Glutamatergic neuron (in vitro differentiated cells): ENCODE results near the gene PHF24. TPM values are rescaled to one million over a fixed set of nuclear protein-coding genes. Genes with fewer than 3 reads are reported as not detected.

Experiments
- DNase-seq: peaks from one replicate; pipeline ENCODE4 v3.0.0; 2022
- H3K27ac Mint-ChIP-seq: one replicate; pipeline ENCODE4 v1.8.0; 2020; ENCODE audit warnings: mild to moderate bottlenecking, mixed read lengths, inconsistent platforms; ENCODE audit not compliant: unreplicated experiment
- H3K27me3 Mint-ChIP-seq: one replicate; pipeline ENCODE4 v1.8.0; 2020; ENCODE audit warnings: mild to moderate bottlenecking, moderate library complexity, mixed read lengths, inconsistent platforms; ENCODE audit not compliant: unreplicated experiment
- H3K36me3 Mint-ChIP-seq: one replicate; pipeline ENCODE4 v1.8.0; 2020; ENCODE audit warnings: mild to moderate bottlenecking, mixed read lengths, inconsistent platforms; ENCODE audit not compliant: unreplicated experiment
- H3K4me1 Mint-ChIP-seq: one replicate; pipeline ENCODE4 v1.8.0; 2020; ENCODE audit warnings: mild to moderate bottlenecking, low read depth, mixed read lengths, inconsistent platforms; ENCODE audit not compliant: unreplicated experiment
- H3K4me3 Mint-ChIP-seq: one replicate; pipeline ENCODE4 v1.8.0; 2020; ENCODE audit warnings: mild to moderate bottlenecking, mixed read lengths, inconsistent platforms; ENCODE audit not compliant: unreplicated experiment
- H3K9me3 Mint-ChIP-seq: one replicate; pipeline ENCODE4 v1.8.0; 2020; ENCODE audit warnings: mild to moderate bottlenecking, moderate library complexity, mixed read lengths, inconsistent platforms; ENCODE audit not compliant: unreplicated experiment
- CTCF ChIP-seq: fragments of 200-600 bp; sonication (generic); IDR thresholded peaks from one replicate; pipeline ENCODE4 v1.5.0; 2021; ENCODE audit not compliant: partially characterized antibody, unreplicated experiment
- total RNA-seq: library from RNA; stranded (reverse); fragmentation: NEBNext Ultra II Directional; extraction: Animal tissue kit (Norgen Biotek cat#: 25700); gene quantifications from one replicate; pipeline ENCODE4 v1.2.1, GENCODE V29; 2021; ENCODE audit not compliant: unreplicated experiment

Gene PHF24
- total RNA-seq, 1 donor from 2014 or later = 3.1 TPM

GRCh38 chr9:34994260-34994899 lies 36.3 kb downstream of the PHF24 start:
- H3K4me3 Mint-ChIP-seq = peak overlapping the region; percentile 86
- peak; percentile 55 for DNase-seq
- peaks cover 19% of the 10 kb centered on the region for H3K9me3 Mint-ChIP-seq
- peak; percentile 52 for TF ChIP-seq CTCF
- H3K36me3 Mint-ChIP-seq = peaks cover 18% of the 10 kb centered on the region
- peaks cover 24% of the 10 kb centered on the region for H3K27me3 Mint-ChIP-seq
- H3K4me1 Mint-ChIP-seq = peaks cover 38% of the 10 kb centered on the region
- H3K27ac Mint-ChIP-seq = peak overlapping the region; percentile 92

DNA sequence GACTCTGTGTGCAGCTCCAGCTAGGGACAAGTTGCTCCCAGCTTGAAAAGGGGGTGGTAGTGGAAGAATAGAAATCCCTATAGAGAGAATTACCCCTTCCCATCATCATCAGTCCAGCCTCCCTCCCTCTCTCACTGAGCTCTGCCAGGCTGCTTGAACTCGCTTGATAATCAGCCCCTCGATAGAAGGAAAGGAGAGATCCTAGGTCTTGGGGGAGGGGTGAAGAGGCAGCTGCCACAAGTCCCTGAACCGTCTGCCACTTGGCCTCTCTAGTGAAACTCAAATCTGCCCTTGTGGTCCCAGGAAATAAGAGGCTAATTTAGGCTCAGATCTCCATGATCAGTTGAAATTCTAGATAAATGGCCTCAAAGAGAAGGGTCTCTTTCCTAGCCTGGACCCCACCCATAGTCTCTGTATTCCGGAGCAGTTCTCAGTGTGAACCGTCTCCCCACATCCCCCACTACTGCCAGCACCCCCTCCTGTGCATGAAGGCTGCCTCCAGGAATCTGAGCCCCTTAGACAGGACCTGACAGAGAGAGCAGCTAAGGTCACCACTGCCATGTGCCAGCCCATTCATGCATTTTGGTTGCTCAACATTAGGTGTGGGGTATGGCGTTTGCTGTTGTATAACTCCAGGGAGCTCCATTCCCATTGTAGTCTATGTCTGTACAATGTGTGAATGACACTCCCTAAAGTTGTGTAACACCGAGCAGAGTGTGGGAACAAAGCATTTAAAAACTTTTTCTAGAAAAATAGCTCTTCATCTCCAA lies 37.0 kb downstream of the PHF24 start:
- DNase-seq = no peak
- peaks cover 23% of the 10 kb centered on the region for H3K27me3 Mint-ChIP-seq
- peaks cover 18% of the 10 kb centered on the region for H3K9me3 Mint-ChIP-seq
- no peak for TF ChIP-seq CTCF
- peaks cover 38% of the 10 kb centered on the region for H3K4me1 Mint-ChIP-seq
- H3K27ac Mint-ChIP-seq = peak overlapping the region; percentile 92
- peaks cover 18% of the 10 kb centered on the region for H3K36me3 Mint-ChIP-seq
- H3K4me3 Mint-ChIP-seq = peak overlapping the region; percentile 86

DNA sequence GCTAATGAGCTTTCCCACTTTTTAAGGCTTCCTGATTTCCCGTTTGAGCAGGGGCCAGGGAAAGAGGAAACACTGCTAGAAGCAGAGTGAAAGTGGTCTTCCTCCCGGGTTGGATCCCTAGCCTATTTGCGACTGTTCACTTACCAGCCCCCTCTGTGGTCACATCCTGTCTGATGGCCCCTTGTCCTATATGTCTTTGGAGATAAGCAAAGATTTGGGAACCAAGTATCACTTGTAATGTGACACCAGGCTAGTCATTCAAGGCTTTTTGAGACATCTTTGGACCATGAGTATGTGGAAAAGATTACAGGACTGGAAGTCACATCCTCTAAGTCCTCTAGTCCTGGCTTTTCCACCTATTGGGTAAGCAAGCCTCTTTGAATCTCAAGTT lies 37.6 kb downstream of the PHF24 start:
- Mint-ChIP-seq H3K9me3 (peaks cover 14% of the 10 kb centered on the region), H3K4me1 (peaks cover 38% of the 10 kb centered on the region), H3K27me3 (peaks cover 21% of the 10 kb centered on the region), H3K4me3 (peak overlapping the region; percentile 74), H3K36me3 (peaks cover 17% of the 10 kb centered on the region), H3K27ac (peak overlapping the region; percentile 86)
- no peak for TF ChIP-seq CTCF
- DNase-seq = no peak

DNA sequence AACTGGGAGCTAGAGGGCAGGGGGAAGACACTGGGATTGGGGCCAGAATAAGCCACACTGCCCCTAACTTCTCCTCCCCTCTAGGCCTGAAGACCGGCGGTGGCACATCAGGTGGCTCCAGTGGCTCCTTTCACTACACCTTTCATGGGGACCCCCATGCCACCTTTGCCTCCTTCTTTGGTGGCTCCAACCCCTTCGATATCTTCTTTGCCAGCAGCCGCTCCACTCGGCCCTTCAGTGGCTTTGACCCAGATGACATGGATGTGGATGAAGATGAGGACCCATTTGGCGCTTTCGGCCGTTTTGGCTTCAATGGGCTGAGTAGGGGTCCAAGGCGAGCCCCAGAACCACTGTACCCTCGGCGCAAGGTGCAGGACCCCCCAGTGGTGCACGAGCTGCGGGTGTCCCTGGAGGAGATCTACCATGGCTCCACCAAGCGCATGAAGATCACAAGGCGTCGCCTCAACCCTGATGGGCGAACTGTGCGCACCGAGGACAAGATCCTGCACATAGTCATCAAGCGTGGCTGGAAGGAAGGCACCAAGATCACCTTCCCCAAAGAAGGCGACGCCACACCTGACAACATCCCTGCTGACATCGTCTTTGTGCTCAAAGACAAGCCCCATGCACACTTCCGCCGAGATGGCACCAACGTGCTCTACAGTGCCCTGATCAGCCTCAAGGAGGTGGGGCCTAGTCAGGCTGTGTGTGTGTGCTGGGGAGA lies 38.3 kb downstream of the PHF24 start:
- DNase-seq = no peak
- TF ChIP-seq CTCF = no peak
- Mint-ChIP-seq H3K4me3 (peak overlapping the region; percentile 50), H3K27ac (no peak overlapping the region), H3K27me3 (peaks cover 17% of the 10 kb centered on the region), H3K4me1 (peaks cover 32% of the 10 kb centered on the region), H3K9me3 (peaks cover 8% of the 10 kb centered on the region), H3K36me3 (peaks cover 11% of the 10 kb centered on the region)
